Measurements from ENCODE around the gene TNNC2. TPM values are rescaled to one million over a fixed set of nuclear protein-coding genes. Genes with fewer than 3 reads are reported as not detected.
A peak's percentile ranks its signal among the peaks of the same experiment; 100 is the strongest.

The TNNC2 gene
- total RNA-seq, 4 donors from 2014 or later = 2.3 to 12.0 (median 6.5) TPM; not detected in 1

DNA sequence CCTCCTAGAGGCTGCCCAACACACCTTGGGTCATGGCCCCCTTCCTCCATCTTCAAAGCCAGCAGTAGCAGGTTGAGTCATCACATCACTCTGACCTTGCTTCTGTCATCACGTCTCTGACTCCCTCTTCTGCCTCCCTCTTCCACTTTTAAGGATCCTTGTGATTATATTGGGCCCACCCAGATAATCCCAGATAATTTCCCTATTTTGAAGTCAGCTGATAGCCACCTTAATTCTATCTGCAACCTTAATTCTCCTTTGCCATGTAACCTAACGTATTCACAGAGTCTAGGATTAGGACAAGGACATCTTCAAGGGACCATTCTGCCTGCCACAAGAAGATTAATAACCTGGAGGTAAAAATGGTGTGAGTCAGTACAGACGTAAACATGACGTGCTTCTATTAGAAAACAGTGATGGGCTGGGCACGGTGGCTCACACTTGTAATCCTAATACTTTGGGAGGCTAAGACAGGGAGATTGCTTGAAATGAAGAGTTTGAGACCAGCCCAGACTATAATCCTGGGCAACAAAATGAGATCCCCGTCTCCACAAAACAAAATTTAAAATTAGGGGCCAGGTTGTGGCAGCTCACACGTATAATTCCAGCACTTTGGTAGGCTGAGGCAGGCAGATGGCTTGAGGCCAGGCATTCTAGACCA lies 33.6 kb upstream of the TNNC2 start:
- H3K36me3 ChIP-seq = peaks cover 0 to 4% (median 0%) of the 10 kb centered on the region in 3 donors
- 59 to 60% methylated on average over 7 of the region's 7 CpGs for WGBS, 2 donors
- H3K27me3 ChIP-seq = no peaks in the 10 kb centered on the region
- no peak for TF ChIP-seq EP300 (IDR thresholded peaks at IDR 0.05)
- TF ChIP-seq POLR2A (IDR thresholded peaks at IDR 0.05) = no peak
- TF ChIP-seq, protein P1, sequence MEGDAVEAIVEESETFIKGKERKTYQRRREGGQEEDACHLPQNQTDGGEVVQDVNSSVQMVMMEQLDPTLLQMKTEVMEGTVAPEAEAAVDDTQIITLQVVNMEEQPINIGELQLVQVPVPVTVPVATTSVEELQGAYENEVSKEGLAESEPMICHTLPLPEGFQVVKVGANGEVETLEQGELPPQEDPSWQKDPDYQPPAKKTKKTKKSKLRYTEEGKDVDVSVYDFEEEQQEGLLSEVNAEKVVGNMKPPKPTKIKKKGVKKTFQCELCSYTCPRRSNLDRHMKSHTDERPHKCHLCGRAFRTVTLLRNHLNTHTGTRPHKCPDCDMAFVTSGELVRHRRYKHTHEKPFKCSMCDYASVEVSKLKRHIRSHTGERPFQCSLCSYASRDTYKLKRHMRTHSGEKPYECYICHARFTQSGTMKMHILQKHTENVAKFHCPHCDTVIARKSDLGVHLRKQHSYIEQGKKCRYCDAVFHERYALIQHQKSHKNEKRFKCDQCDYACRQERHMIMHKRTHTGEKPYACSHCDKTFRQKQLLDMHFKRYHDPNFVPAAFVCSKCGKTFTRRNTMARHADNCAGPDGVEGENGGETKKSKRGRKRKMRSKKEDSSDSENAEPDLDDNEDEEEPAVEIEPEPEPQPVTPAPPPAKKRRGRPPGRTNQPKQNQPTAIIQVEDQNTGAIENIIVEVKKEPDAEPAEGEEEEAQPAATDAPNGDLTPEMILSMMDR (IDR thresholded peaks at IDR 0.05) = no peak
- no peaks in the 10 kb centered on the region for H3K9me3 ChIP-seq
- H3K27ac ChIP-seq = no peak overlapping the region
- DNase-seq (ENCODE audit: low spot score in 2 of 2) = no peak
- H3K4me1 ChIP-seq = peaks cover 0 to 27% (median 15%) of the 10 kb centered on the region in 4 donors
- H3K4me3 ChIP-seq = no peak overlapping the region

DNA sequence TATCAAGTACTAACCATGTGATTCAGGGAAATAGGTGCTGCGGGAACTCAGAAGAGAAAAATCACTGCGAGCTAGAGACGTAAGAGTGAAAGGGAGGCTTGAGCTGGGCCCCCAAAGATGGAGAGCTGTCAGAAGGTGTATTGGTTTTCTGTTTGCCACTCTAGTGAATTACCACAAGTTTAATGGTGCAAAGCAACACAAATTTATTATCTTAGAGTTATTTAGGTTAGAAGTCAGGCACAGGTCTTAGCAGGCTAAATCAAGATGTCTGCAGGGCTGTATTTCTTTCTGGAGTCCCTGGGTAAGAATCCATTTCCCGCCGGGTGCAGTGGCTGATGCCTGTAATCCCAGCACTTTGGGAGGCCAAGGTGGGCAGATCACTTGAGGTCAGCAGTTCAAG lies 32.8 kb upstream of the TNNC2 start:
- peaks cover 0 to 35% (median 20%) of the 10 kb centered on the region in 4 donors for H3K4me1 ChIP-seq
- H3K36me3 ChIP-seq = peaks cover 0 to 6% (median 0%) of the 10 kb centered on the region in 3 donors
- WGBS, 2 donors = 93 to 94% methylated on average over 5 of the region's 5 CpGs
- no peak overlapping the region for H3K4me3 ChIP-seq
- no peak overlapping the region for H3K27ac ChIP-seq
- no peaks in the 10 kb centered on the region for H3K27me3 ChIP-seq
- no peak for TF ChIP-seq EP300 (IDR thresholded peaks at IDR 0.05)
- TF ChIP-seq, protein P1 (IDR thresholded peaks at IDR 0.05) = no peak
- no peak for TF ChIP-seq POLR2A (IDR thresholded peaks at IDR 0.05)
- no peak for DNase-seq (ENCODE audit: low spot score in 2 of 2)
- H3K9me3 ChIP-seq = no peaks in the 10 kb centered on the region

DNA sequence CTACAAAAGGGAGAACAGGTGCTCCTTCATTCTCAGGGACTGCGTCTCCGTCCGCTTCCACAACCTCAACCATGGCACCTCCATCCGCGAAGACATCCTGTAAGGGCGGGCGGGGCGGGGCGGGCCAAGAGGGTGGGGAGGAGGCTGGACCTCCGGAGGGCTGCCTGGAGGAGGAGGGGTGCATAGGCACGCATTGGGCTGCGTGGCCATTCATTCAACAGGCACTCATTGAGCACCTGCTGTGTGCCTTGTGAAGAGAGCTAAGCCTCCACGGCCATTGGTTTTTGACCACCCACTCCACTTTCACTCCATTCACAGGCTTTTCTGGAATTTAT lies 30.7 kb upstream of the TNNC2 start:
- 4 to 6% methylated on average over 9 to 12 of the region's 13 CpGs for WGBS, 2 donors
- peaks cover 0 to 51% (median 23%) of the 10 kb centered on the region in 4 donors for H3K4me1 ChIP-seq

DNA sequence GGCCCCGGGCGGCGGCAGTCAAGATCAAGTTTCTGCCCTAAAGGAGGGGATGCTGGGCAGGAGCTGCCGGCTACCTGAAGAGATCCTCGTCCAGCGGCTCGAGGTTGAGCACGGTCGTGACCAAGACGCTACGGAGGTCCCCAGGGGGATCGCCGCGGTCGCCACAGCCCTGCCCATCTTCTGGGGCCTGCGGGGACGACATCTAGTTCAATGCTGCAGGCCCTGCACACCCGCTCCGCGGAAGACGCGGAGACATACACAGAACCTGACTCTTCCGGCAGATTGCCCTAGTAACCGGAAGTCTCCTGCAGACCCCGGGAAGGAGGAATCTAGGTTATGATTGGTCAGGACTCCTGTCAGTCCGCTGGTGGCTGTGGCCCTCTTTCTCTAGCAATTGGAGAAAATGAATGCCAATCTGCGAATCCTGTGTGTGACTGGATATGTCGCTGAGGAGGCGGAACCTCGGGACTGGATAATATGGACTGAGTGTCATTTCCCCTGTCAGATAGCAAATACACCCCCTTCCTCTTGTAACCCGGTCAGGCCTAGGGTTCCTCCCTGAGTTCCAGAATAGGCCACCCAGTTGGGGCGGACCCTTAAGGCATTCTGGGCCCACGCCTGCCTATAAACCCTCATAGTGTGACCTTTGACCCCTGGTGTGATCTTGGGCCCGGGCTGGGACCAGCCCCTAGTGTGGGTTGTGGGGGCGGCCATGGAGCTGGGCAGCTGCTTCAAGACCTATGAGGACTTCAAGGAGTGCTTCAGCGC lies 30.2 kb upstream of the TNNC2 start, which contains the start of the genes ACOT8 and ZSWIM3:
Gene ACOT8, minus strand, starts transcription at position 279 of the 768 bp plus-strand sequence. Its CDS starts 77 bp downstream, at position 202.
Gene ZSWIM3, plus strand, starts transcription at position 501 of the 768 bp plus-strand sequence. Its CDS starts 212 bp downstream, at position 713.
- Histone ChIP-seq H3K4me3 (peak within 1 kb of the TSS; percentile 66 to 99 (median 88)), H3K4me1 (peaks cover 0 to 51% (median 23%) of the 10 kb centered on the region in 4 donors), H3K27me3 (no peaks in the 10 kb centered on the region), H3K9me3 (no peaks in the 10 kb centered on the region), H3K36me3 (peaks cover 0 to 29% (median 0%) of the 10 kb centered on the region in 3 donors), H3K27ac (peak within 1 kb of the TSS; percentile 37 to 87 (median 82))
- WGBS, 2 donors = 0% methylated on average over 23 to 35 of the region's 36 CpGs
- peak; percentile 91 to 100 for DNase-seq (ENCODE audit: low spot score in 2 of 2)
- TF ChIP-seq POLR2A (IDR thresholded peaks at IDR 0.05) (peak; percentile 36 to 79), EP300 (IDR thresholded peaks at IDR 0.05) (peak in 1 of 2 donors; percentile 80)
- TF ChIP-seq, protein P1 (IDR thresholded peaks at IDR 0.05) = peak in 1 of 5 experiments; percentile 29

More for the DNA sequence above, 30.7 kb upstream of the TNNC2 start:
- TF ChIP-seq, protein P1 (IDR thresholded peaks at IDR 0.05) = no peak
- TF ChIP-seq EP300 (IDR thresholded peaks at IDR 0.05) (no peak), POLR2A (IDR thresholded peaks at IDR 0.05) (no peak)
- Histone ChIP-seq H3K27me3 (no peaks in the 10 kb centered on the region), H3K4me3 (peak overlapping the region; percentile 66 to 99 (median 88)), H3K9me3 (no peaks in the 10 kb centered on the region), H3K36me3 (peaks cover 0 to 24% (median 0%) of the 10 kb centered on the region in 3 donors), H3K27ac (peak overlapping the region in 3 of 4 donors; percentile 81 to 87 (median 83))
- no peak for DNase-seq (ENCODE audit: low spot score in 2 of 2)
